Measurements from ENCODE around the gene NYNRIN.

DNA sequence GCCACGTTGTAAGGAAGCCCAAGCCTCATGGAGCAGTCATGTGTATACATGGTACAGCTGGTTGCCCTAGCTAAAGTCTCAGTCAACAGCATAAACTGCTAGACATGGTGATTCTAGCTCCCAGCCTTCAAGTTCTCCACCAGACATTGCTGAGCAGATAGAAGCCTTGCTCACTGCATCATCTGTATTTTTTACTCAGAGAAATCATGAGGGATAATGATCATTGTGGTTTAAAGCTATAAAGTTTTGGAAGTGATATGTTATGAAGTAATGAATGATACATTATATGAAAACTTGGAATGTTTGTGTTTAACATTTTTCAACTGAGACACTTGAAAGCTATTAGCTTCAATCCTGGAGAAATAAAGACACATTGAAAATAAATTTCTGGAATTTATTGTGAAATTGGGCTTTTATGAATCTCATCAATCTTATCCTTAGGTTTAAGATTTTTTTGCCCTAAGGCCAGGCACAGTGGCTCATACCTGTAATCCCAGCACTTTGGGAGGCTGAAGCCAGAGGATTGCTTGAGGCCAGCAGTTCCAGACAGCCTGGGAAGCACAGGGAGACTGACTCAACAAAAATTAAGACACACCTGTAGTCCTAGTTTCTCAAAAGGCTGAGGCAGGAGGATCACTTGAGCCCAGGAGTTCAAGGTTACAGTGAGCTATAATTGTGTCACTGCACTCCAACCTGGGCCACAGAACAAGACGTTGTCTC, 36.4 kb upstream of the NYNRIN start:
- TF ChIP-seq, protein P1, sequence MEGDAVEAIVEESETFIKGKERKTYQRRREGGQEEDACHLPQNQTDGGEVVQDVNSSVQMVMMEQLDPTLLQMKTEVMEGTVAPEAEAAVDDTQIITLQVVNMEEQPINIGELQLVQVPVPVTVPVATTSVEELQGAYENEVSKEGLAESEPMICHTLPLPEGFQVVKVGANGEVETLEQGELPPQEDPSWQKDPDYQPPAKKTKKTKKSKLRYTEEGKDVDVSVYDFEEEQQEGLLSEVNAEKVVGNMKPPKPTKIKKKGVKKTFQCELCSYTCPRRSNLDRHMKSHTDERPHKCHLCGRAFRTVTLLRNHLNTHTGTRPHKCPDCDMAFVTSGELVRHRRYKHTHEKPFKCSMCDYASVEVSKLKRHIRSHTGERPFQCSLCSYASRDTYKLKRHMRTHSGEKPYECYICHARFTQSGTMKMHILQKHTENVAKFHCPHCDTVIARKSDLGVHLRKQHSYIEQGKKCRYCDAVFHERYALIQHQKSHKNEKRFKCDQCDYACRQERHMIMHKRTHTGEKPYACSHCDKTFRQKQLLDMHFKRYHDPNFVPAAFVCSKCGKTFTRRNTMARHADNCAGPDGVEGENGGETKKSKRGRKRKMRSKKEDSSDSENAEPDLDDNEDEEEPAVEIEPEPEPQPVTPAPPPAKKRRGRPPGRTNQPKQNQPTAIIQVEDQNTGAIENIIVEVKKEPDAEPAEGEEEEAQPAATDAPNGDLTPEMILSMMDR (IDR thresholded peaks at IDR 0.05 in 2 of 3, conservative IDR thresholded peaks at IDR 0.05 in 1 of 3; ENCODE audit: borderline replicate concordance in 1 of 3, insufficient read depth in 1 of 3, low read depth in 2 of 3, low read length in 2 of 3), result no peak
- TF ChIP-seq CEBPB (IDR thresholded peaks at IDR 0.05; ENCODE audit: low read depth), result no peak
- TF ChIP-seq POLR2A (IDR thresholded peaks at IDR 0.05; ENCODE audit: borderline replicate concordance, extremely low read depth, insufficient read depth, insufficient read length), result no peak

Data from HCT116 (cell line).